Activated CD8-positive, alpha-beta memory T cell treated with anti-CD3 and anti-CD28 coated beads for 4 hours (primary cell): ENCODE measurements around the gene HELZ.
"Not testable (repeated sequence)": the region's sequence is repeated elsewhere in the genome, so short reads cannot be mapped to it uniquely, and the experiment has no call there.

ENCODE experiments used
- DNase-seq, 2 donors: peaks; one replicate each; pipeline ENCODE4 v3.0.0-alpha.2; 2020; ENCODE audit warnings: low read depth in 2 of 2

The HELZ gene

GRCh38 chr17:67050471-67051154 is 194.4 kb downstream of the HELZ start:
- DNase-seq = no peak

- no peak for DNase-seq
Observed at GRCh38 chr17:67050066-67050465, 194.9 kb downstream of the HELZ start.

GRCh38 chr17:67049025-67049739 is 195.8 kb downstream of the HELZ start:
- no peak for DNase-seq

- no peak for DNase-seq
Observed at GRCh38 chr17:67047382-67047781, 197.6 kb downstream of the HELZ start.

GRCh38 chr17:67046398-67046797 is 198.6 kb downstream of the HELZ start:
- DNase-seq = no peak

GRCh38 chr17:67044940-67045339 is 200.1 kb downstream of the HELZ start:
- DNase-seq = no peak

GRCh38 chr17:67044016-67044772 is 200.8 kb downstream of the HELZ start, which contains the start of gene CACNG1:
Gene CACNG1 (plus strand): TSS chr17:67044554. CDS start chr17:67044661, 107 bp downstream.
- DNase-seq = no peak

GRCh38 chr17:67043283-67043682 is 201.7 kb downstream of the HELZ start:
- no peak for DNase-seq

GRCh38 chr17:67041941-67042899 is 202.8 kb downstream of the HELZ start:
- DNase-seq = no peak

- no peak for DNase-seq
Observed at GRCh38 chr17:67041531-67041930, 203.5 kb downstream of the HELZ start.

- DNase-seq = not testable (repeated sequence)
Observed at GRCh38 chr17:67041119-67041518, 203.9 kb downstream of the HELZ start.

GRCh38 chr17:67040652-67041051 is 204.3 kb downstream of the HELZ start:
- DNase-seq = no peak

GRCh38 chr17:67038861-67039365 is 206.1 kb downstream of the HELZ start:
- DNase-seq = no peak

- DNase-seq = no peak
Observed at GRCh38 chr17:67035131-67036083, 209.6 kb downstream of the HELZ start.

GRCh38 chr17:67033613-67034012 is 211.4 kb downstream of the HELZ start:
- DNase-seq = no peak

GRCh38 chr17:67032985-67033384 is 212.0 kb downstream of the HELZ start:
- DNase-seq = no peak

- no peak for DNase-seq
Observed at GRCh38 chr17:67032382-67032781, 212.6 kb downstream of the HELZ start.

GRCh38 chr17:67030641-67031040 is 214.4 kb downstream of the HELZ start:
- DNase-seq = no peak

GRCh38 chr17:67027031-67027628 is 217.9 kb downstream of the HELZ start:
- DNase-seq = no peak

GRCh38 chr17:67026341-67026740 is 218.7 kb downstream of the HELZ start:
- no peak for DNase-seq
